WTC11 (cell line): ENCODE data around the gene B4GALNT3. TPM values are rescaled to one million over a fixed set of nuclear protein-coding genes. Genes with fewer than 3 reads are reported as not detected.

Experiments
- ATAC-seq: fragments of 200-7000 bp; cut with Tn5 transposase; 2 replicates; pipeline ENCODE4 v1.10.0; 2021; ENCODE audit warnings: mild to moderate bottlenecking, moderate library complexity
- CTCF ChIA-PET: fragments of 300-600 bp; sonication (Branson Sonifier 250); formaldehyde crosslinking; loops from one replicate; lab custom pipeline; 2021; ENCODE audit warnings: antibody characterized with exemption; lab: Charles Lee
- POLR2A ChIA-PET: fragments of 350-600 bp; sonication (Branson Sonifier 250); formaldehyde crosslinking; loops from one replicate; lab custom pipeline; 2021; ENCODE audit warnings: antibody characterized with exemption; lab: Charles Lee
- DNase-seq: peaks from one replicate; pipeline ENCODE4 v3.0.0; 2021; ENCODE audit warnings: low spot score
- H3K27ac Mint-ChIP-seq: 2 replicates; pipeline ENCODE4 v1.8.0; 2021; ENCODE audit warnings: mixed read lengths
- H3K27me3 Mint-ChIP-seq: 2 replicates; pipeline ENCODE4 v1.8.0; 2021; ENCODE audit warnings: low read depth, mild to moderate bottlenecking, moderate library complexity, mixed read lengths
- H3K36me3 Mint-ChIP-seq: 2 replicates; pipeline ENCODE4 v1.8.0; 2021; ENCODE audit warnings: mixed read lengths
- H3K4me1 Mint-ChIP-seq: 2 replicates; pipeline ENCODE4 v1.8.0; 2022; ENCODE audit warnings: mixed read lengths
- H3K4me3 Mint-ChIP-seq: 2 replicates; pipeline ENCODE4 v1.8.0; 2021; ENCODE audit warnings: mild to moderate bottlenecking, moderate library complexity, mixed read lengths
- H3K9me3 Mint-ChIP-seq: 2 replicates; pipeline ENCODE4 v1.8.0; 2021; ENCODE audit warnings: mixed read lengths
- CREB1 ChIP-seq: sonication (generic); formaldehyde crosslinking; IDR thresholded peaks from 2 replicates; pipeline ENCODE4 v1.8.0; 2023; ENCODE audit warnings: mild to moderate bottlenecking, missing genetic modification reagents
- E2F4 ChIP-seq: sonication (generic); formaldehyde crosslinking; IDR thresholded peaks from 2 replicates; pipeline ENCODE4 v1.8.1; 2022; ENCODE audit warnings: low read depth, mild to moderate bottlenecking, moderate library complexity, missing genetic modification reagents, borderline replicate concordance
- ETV6 ChIP-seq: sonication (generic); formaldehyde crosslinking; IDR thresholded peaks from 2 replicates; pipeline ENCODE4 v1.8.1; 2022; ENCODE audit warnings: mild to moderate bottlenecking, missing genetic modification reagents
- GTF2I ChIP-seq: fragments of 250-450 bp; sonication (Bioruptor Pico); conservative IDR thresholded peaks from 2 replicates; pipeline ENCODE4 v1.4.0; 2021; ENCODE audit warnings: mild to moderate bottlenecking
- KAT7 ChIP-seq: sonication (generic); formaldehyde crosslinking; IDR thresholded peaks from 2 replicates; pipeline ENCODE4 v1.8.1; 2023; ENCODE audit warnings: missing genetic modification reagents, mild to moderate bottlenecking, borderline replicate concordance
- MLX ChIP-seq: sonication (generic); formaldehyde crosslinking; IDR thresholded peaks from 2 replicates; pipeline ENCODE4 v1.8.1; 2023; ENCODE audit warnings: mild to moderate bottlenecking, missing genetic modification reagents, moderate library complexity
- NFE2L1 ChIP-seq: sonication (generic); formaldehyde crosslinking; IDR thresholded peaks from 2 replicates; pipeline ENCODE4 v1.8.1; 2023; ENCODE audit warnings: missing genetic modification reagents
- NR2C2 ChIP-seq: sonication (generic); formaldehyde crosslinking; IDR thresholded peaks from 2 replicates; pipeline ENCODE4 v1.8.0; 2022; ENCODE audit warnings: mild to moderate bottlenecking, missing genetic modification reagents
- OVOL2 ChIP-seq: fragments of 250-450 bp; sonication (Bioruptor Pico); IDR thresholded peaks from 2 replicates; pipeline ENCODE4 v1.9.0; 2021; ENCODE audit warnings: mild to moderate bottlenecking, borderline replicate concordance
- RORB ChIP-seq: fragments of 250-450 bp; sonication (Bioruptor Pico); IDR thresholded peaks from 2 replicates; pipeline ENCODE4 v1.9.0; 2021; ENCODE audit warnings: mild to moderate bottlenecking
- TEAD1 ChIP-seq: sonication (generic); formaldehyde crosslinking; IDR thresholded peaks from 2 replicates; pipeline ENCODE4 v1.8.0; 2022; ENCODE audit warnings: mild to moderate bottlenecking, missing genetic modification reagents
- ZMAT4 ChIP-seq: fragments of 250-450 bp; sonication (Bioruptor Pico); IDR thresholded peaks from 2 replicates; pipeline ENCODE4 v1.9.0; 2021; ENCODE audit warnings: mild to moderate bottlenecking
- ZNF219 ChIP-seq: sonication (generic); formaldehyde crosslinking; IDR thresholded peaks from 2 replicates; pipeline ENCODE4 v1.8.0; 2023; ENCODE audit warnings: missing genetic modification reagents, mild to moderate bottlenecking, borderline replicate concordance
- total RNA-seq: library from RNA; stranded (reverse); gene quantifications from 3 replicates; pipeline ENCODE4 v1.2.3, GENCODE V29; 2021
- TF ChIP-seq, protein P1 (sequence below): sonication (generic); formaldehyde crosslinking; IDR thresholded peaks from 2 replicates; pipeline ENCODE4 v1.8.0; 2023; ENCODE audit warnings: missing genetic modification reagents
- TF ChIP-seq, protein P2 (sequence below): sonication (generic); formaldehyde crosslinking; IDR thresholded peaks from 2 replicates; pipeline ENCODE4 v1.8.1; 2022; ENCODE audit warnings: low read depth, missing genetic modification reagents, borderline replicate concordance
- TF ChIP-seq, protein P3 (sequence below): fragments of 250-450 bp; sonication (Bioruptor Pico); IDR thresholded peaks from 2 replicates; pipeline ENCODE4 v1.9.0; 2021; ENCODE audit warnings: mild to moderate bottlenecking, borderline replicate concordance

Gene B4GALNT3
- total RNA-seq, 1 experiment from 2014 or later, result 19.0 TPM

DNA sequence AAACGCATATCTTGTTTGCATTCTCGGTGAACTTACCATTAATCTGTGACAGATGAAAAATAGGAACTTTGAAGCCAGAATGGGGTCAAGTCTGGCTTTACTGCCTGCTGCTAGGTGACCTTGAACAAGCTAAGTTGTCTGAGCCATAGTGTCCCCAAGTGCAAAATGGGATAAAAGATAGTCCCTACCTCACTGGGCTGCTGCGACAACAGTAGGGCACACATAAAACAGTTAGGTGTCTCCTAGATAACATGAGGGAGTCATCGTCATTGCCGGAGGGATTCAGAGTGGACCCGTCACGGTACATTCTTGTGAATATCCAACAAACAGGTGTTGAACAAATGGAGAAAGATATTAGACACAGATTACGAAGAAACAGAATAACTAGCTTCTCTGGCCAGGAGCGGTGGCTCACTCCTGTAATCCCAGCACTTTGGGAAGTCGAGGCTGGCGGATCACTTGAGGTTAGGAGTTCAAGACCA lies 132.3 kb downstream of the B4GALNT3 start:
- Mint-ChIP-seq H3K4me3 (no peak overlapping the region), H3K9me3 (peaks cover 13% of the 10 kb centered on the region), H3K27ac (no peak overlapping the region), H3K27me3 (no peaks in the 10 kb centered on the region), H3K36me3 (no peaks in the 10 kb centered on the region), H3K4me1 (no peaks in the 10 kb centered on the region)
- DNase-seq, result no peak
- ATAC-seq, result no peak
- POLR2A ChIA-PET, result no interaction called here
- CTCF ChIA-PET, result interaction anchor here (0.9 to 1.6 kb wide), 3 partner anchors 16 to 52 kb away, joined by 3 to 6 read pairs (median 5); no protein-coding TSS in a partner anchor
- no peak for TF ChIP-seq OVOL2 (CRISPR knock-in tag)

GRCh38 chr12:593396-594270 lies 133.9 kb downstream of the B4GALNT3 start:
- ATAC-seq (no peak), DNase-seq (no peak)
- ChIA-PET CTCF (interaction anchor here (0.7 to 1.4 kb wide), 3 partner anchors 17 to 222 kb away, joined by 3 to 5 read pairs (median 4); no protein-coding TSS in a partner anchor), POLR2A (no interaction called here)
- Mint-ChIP-seq H3K4me1 (peaks cover 9% of the 10 kb centered on the region), H3K9me3 (peaks cover 5% of the 10 kb centered on the region), H3K27ac (no peak overlapping the region), H3K36me3 (no peaks in the 10 kb centered on the region), H3K4me3 (no peak overlapping the region), H3K27me3 (no peaks in the 10 kb centered on the region)
- TF ChIP-seq ETV6 (CRISPR knock-in tag), result no peak
- no peak for TF ChIP-seq RORB (CRISPR knock-in tag)
- no peak for TF ChIP-seq ZMAT4 (CRISPR knock-in tag)
- TF ChIP-seq NFE2L1 (CRISPR knock-in tag), result no peak
- TF ChIP-seq, protein P1, sequence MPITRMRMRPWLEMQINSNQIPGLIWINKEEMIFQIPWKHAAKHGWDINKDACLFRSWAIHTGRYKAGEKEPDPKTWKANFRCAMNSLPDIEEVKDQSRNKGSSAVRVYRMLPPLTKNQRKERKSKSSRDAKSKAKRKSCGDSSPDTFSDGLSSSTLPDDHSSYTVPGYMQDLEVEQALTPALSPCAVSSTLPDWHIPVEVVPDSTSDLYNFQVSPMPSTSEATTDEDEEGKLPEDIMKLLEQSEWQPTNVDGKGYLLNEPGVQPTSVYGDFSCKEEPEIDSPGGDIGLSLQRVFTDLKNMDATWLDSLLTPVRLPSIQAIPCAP (CRISPR knock-in tag), result no peak
- no peak for TF ChIP-seq CREB1 (CRISPR knock-in tag)
- no peak for TF ChIP-seq ZNF219 (CRISPR knock-in tag)
- TF ChIP-seq E2F4 (CRISPR knock-in tag), result no peak
- TF ChIP-seq KAT7 (CRISPR knock-in tag), result no peak
- TF ChIP-seq, protein P2, sequence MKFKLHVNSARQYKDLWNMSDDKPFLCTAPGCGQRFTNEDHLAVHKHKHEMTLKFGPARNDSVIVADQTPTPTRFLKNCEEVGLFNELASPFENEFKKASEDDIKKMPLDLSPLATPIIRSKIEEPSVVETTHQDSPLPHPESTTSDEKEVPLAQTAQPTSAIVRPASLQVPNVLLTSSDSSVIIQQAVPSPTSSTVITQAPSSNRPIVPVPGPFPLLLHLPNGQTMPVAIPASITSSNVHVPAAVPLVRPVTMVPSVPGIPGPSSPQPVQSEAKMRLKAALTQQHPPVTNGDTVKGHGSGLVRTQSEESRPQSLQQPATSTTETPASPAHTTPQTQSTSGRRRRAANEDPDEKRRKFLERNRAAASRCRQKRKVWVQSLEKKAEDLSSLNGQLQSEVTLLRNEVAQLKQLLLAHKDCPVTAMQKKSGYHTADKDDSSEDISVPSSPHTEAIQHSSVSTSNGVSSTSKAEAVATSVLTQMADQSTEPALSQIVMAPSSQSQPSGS, result no peak
- TF ChIP-seq, protein P3, sequence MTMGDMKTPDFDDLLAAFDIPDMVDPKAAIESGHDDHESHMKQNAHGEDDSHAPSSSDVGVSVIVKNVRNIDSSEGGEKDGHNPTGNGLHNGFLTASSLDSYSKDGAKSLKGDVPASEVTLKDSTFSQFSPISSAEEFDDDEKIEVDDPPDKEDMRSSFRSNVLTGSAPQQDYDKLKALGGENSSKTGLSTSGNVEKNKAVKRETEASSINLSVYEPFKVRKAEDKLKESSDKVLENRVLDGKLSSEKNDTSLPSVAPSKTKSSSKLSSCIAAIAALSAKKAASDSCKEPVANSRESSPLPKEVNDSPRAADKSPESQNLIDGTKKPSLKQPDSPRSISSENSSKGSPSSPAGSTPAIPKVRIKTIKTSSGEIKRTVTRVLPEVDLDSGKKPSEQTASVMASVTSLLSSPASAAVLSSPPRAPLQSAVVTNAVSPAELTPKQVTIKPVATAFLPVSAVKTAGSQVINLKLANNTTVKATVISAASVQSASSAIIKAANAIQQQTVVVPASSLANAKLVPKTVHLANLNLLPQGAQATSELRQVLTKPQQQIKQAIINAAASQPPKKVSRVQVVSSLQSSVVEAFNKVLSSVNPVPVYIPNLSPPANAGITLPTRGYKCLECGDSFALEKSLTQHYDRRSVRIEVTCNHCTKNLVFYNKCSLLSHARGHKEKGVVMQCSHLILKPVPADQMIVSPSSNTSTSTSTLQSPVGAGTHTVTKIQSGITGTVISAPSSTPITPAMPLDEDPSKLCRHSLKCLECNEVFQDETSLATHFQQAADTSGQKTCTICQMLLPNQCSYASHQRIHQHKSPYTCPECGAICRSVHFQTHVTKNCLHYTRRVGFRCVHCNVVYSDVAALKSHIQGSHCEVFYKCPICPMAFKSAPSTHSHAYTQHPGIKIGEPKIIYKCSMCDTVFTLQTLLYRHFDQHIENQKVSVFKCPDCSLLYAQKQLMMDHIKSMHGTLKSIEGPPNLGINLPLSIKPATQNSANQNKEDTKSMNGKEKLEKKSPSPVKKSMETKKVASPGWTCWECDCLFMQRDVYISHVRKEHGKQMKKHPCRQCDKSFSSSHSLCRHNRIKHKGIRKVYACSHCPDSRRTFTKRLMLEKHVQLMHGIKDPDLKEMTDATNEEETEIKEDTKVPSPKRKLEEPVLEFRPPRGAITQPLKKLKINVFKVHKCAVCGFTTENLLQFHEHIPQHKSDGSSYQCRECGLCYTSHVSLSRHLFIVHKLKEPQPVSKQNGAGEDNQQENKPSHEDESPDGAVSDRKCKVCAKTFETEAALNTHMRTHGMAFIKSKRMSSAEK (CRISPR knock-in tag), result no peak
- no peak for TF ChIP-seq GTF2I (CRISPR knock-in tag)
- no peak for TF ChIP-seq MLX
- no peak for TF ChIP-seq TEAD1
- TF ChIP-seq NR2C2, result no peak
